HG02938 (cell line): Measurements from ENCODE around the gene TTC34.
"Not testable (repeated sequence)": the region's sequence is repeated elsewhere in the genome, so short reads cannot be mapped to it uniquely, and the experiment has no call there.

Experiments
- ATAC-seq: cut with Tn5 transposase; IDR thresholded peaks from one replicate; pipeline ENCODE4 v1.9.1; 2021; ENCODE audit warnings: mild to moderate bottlenecking, moderate library complexity; ENCODE audit not compliant: unreplicated experiment

TTC34 gene

DNA sequence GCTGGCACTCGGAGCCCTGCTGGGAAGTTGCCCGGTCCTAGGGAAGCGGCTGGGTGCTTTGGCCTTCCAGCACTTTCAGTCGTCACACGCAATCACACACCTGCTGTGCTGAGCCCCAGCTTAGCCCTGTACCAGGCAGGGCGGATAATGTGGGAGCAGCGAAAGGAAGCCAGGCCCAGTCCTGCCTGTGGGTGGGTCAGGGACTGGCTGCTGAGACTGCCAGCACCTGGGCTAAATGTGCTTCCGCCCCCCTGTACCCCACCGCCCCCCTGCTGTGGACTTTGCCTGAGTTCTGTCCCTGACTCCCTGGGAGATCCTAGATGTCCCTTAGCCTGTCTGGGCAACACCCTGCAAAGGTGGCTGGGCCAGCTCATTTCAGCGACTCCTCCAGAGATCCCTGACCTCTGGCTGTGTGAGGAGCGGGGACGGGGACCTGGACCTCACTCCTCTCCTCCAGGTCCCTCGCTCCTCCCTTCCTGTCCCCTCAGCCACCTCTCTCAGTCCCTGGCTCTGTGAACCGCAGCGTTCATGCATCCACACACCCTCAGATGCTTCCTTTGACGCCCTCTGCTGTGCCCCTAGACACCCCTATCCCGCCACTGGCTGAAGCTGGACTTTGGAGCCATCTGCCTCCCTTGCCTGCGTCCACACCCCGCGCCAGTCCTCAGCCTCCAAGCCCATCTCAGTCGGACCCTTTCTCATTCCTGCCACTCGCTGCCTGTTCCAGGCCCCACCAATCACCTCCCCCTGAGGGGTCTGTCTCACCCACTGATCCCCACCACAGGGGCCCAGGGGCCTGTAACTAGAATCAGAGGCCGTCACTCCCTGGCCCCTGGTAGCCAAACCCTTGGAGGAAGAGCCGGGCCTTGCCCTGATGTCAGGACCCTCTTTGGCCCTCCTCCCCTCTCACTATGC is 170.1 kb downstream of the TTC34 start:
- no peak for ATAC-seq

DNA sequence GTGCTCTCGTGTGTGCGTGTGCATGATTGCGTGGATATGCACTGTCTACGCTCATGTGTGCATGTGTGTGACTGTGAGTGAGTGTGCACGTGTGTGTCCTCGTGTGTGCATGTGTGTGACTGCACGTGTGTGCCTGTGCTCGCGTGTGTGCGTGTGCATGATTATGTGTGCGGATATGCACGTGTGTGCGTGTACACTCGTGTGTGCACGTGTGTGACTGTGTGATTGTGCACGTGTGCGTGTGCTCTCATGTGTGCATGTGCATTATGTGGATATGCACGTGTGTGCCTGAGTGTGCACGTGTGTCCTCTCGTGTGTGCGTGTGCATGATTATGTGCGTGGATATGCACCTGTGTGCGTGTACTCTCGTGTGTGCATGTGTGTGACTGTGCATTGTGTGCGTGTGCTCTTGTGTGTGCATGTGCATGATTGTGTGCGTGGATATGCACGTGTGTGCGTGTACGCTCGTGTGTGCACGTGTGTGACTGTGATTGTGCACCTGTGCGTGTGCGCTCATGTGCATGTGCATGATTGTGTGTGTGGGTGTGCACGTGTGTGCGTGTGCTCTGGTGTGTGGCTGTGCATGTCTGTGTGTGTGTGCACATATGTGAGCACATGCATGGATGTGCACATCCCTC is 170.9 kb downstream of the TTC34 start:
- ATAC-seq: no peak

DNA sequence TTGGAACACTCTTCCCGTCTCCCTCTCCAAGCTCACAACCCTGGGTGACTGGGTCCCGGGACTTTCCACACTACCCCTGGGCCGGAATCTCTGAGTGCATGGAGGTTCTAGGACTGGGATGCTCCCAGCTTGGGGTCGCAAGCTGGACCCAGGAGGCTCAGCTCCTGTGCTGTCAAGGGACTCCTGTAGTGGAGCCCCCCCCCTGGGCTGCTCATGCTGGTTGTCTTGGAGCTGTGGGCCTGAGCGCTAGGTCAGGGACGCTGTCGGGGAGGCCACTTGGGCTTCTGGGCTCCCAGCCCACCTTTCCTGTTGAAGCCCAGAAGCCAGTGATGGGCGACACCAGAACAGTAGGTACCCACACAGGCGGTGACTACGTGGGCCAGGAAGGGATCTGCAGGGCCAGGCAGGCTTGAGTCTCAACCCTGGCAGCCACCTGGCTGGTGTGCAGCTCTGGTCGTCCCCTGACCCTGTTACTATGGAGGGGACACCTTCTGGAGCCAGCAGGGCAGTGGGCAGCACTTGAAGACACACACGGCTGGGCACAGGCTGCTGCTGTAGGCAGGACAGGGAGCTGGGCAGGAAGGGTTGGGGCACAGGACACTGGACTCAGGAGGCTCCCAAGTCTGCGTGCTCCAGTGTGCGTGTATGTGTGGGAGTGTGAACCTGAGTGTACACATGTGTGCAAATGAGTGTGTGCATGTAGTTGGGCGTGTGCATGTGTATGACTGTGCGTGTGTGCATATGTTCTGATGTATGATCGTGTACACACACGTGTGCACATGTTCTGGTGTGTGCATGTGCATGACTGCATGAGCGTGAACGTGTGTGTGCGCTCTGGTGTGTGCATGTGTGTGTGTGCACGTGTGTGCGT is 171.6 kb downstream of the TTC34 start:
- ATAC-seq: no peak

DNA sequence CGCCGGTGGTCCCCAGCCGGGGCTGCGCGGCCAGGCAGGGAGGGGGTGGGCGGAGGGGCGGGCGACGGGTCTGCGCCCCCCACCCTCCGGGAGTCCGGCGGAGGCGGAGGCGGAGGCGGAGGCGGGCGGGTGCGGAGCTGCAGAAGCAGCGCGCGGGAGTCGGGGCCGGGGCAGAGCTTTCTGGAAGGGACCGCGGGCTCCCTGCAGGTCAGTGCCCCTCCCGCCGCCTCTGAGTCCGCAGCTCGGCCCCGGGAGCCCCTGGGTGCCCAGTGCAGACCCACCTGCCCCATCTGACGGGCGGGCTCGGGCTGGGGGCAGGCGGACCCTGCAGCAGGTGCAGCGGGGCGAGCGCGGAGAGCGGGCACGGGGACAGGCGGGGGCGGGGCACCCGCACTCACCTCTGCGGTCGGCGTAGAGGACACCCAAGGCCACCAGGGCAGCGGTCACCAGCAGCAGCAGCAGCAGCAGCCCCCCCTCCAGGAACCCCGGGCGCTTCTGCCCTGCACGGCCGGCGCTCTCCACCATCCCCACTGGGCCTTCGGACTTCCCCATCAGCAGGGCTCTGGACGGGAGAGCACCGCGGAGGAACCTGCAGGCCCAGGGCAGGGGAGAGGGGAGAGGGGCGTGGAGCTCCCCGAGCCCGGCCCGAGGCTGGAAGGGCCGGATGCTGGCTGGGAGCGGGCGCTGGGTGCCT is 172.4 kb downstream of the TTC34 start:
- ATAC-seq: no peak

DNA sequence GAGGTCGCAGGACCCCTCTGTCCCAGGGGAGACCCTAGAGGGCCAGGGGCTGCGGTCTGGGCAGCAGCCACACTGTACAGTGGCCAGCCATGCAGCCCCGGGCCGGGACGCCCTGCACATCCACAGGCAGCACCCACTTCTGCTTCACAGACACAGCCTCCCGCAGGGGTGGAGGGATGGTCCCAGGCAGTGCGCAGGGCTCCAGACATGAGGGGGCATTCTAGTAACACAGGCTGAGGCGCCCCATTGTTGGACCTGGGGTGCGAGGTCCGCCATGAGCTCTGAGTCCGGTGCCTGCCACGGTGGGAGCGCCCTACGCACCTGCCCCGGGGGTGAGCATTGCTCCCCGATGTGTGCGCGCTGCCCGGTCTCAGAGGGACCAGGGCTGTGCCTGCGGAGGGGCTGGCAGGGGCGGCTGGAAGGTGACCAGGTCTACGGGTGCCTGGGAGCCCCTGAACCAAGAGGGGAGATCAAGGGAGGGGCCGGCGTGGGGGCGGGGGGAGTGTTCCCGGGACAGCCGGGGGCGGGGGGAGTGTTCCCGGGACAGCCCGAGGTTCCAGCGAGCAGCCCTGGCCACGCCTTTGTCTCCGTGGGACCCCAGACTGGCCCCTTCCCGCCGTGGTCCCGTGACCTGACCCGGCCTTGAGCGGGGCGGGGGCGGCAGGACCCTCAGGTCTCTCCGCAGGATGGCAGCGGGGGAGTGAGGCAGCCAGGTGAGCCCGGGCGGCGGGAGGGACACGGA is 173.1 kb downstream of the TTC34 start:
- no peak for ATAC-seq

DNA sequence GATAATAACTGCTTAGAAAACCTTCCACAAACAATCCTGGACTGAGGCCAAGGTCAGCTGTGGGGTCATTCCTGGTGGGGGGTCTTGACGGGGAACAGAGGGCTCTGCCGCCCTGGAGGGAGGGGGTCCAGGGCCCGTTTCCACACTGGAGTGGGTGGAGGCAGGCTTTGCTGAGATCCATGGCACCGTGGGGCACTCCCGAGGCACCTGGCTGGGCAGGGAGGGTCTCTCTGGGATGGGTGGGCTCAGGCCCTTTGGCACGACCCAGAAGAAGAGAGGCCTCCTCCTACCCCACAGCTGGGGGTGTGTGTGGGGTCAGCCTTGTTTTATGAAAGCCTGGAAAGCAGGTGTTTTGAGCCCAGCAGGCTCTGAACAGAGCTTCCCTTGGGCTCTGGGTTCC is 173.7 kb downstream of the TTC34 start:
- ATAC-seq: no peak

DNA sequence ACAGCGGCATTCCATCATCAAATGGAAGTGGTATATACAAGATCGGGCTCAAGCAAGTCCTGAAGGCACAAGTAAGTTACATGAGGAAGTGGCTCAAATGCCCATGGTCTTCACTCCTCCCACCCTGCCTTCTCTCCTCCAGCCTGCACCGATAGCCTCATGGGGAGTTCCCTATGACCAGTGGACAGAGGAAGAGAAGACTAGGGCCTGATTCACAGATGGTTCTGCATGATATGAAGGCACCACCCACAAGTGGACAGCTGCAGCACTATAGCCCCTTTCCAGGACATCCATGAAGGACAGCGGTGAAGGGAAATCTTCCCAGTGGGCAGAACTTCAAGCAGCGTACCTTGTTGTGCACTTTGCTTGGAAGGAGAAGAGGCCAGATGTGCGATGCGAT is 175.7 kb downstream of the TTC34 start:
- not testable (repeated sequence) for ATAC-seq

DNA sequence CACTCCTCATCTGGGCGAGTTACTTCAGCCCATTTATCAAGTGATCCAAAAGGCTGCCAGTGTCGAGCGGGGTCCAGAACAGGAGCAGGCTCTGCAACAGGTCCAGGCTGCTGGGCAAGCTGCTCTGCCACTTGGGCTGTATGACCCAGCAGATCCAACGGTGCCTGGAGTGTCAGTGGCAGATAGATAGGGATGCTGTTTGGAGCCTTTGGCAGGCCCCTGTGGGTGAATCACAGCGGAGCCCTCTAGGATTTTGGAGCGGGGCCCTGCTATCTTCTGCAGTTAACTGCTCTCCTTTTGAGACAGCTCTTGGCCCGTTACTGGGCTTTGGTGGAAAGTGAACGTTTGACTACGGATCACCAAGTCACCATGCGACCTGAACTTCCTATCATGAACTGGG is 176.2 kb downstream of the TTC34 start:
- ATAC-seq: no peak

DNA sequence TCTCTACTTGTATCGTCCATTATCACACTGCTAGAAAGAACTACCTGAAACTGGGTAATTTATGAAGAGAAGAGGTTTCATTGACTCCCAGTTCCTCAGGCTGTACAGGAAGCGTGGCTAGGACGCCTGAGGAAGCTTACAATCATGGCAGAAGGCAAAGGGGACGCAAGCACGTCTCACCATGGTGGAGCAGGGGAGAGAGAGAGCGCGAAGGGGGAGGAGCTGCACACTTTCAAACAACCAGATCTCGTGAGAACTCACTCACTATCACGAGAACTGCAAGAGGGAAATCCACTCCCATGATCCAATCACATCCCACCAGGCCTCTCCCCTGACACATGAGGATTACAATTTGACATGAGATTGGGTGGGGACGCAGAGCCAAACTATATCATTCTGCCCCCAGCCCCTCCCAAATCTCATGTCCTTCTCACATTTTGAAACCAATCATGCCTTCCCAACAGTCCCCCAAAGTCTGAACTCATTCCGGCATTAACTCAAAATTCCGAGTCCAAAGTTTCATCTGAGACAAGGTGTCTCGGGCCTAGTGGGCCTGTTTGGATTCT is 176.7 kb downstream of the TTC34 start:
- ATAC-seq: no peak

DNA sequence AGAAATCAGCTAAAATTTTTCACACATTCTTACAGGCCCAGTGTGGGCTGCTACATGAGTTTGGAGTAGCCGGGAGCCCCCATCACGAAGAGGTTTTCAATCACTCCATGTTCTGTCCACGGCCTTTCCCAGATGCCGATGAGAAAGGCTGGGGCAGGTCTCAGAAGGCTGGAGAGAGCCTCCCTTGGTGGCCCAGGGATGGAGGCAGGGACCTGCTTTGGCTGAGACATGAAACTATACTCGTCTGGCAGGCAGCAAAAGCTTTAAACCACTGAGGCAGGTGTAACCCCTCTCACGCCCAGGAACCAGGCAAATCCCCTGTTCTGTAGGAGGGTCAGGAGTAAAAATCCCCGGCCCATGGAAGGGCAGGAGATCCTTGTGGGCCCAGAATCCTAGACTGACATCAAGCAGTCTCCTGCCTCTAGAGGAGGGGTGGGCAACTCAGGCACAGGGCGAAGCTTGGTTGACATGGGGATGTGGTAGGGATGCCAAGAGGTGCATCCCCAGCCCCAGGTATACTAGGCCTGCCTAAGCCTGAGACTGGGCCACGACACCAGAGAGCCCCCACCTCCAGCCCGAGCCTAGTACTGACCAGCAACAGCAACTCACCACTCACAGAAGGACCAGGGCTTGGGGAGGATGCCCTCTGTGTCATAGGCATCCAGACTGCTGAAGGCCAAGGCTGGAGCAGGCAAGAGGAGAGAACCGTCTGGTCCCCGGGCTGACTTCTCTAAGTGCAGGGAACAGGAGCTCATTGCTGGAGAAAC is 177.7 kb downstream of the TTC34 start:
- no peak for ATAC-seq

DNA sequence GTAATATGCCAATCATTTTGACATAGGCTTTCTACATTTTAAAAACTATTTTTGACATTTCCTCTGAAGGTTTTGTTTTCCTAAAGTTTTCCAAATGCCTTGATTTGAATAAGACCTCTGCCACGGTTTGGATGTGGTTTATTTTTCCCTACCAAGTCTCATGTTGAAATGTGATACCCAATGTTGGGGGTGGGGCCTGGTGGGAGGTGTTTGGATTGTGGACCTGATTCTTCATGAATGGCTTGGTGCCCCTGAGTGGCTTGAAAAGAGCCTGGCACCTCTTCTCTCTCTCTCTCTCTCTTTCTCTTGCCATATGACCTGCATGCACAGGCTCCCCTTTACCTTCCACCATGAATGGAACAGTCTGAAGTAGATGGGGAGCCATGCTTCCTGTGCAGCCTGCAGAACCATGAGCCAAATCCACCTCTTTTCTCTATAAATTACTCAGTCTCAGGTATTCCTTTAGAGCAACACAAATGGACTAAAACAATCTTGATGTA is 183.5 kb downstream of the TTC34 start:
- ATAC-seq: no peak

DNA sequence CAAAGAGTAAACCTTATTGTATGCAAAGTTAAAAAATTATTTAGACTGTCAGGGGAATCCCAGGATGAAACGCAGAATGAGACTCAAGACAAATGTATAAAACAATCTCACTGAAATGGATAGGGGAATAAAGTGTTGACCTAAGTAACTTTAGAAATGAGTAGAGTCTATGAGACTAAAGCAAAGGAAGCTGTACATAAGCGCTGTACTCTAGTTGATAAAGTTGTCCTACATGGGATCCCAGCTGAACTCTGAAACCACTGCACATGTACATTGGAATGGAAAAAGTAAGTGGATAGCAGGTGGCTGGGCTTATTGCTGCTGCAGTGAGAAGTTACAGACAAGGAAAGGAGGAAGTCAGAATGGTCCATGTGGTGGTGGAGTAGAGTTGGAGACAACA is 187.3 kb downstream of the TTC34 start:
- ATAC-seq: no peak

DNA sequence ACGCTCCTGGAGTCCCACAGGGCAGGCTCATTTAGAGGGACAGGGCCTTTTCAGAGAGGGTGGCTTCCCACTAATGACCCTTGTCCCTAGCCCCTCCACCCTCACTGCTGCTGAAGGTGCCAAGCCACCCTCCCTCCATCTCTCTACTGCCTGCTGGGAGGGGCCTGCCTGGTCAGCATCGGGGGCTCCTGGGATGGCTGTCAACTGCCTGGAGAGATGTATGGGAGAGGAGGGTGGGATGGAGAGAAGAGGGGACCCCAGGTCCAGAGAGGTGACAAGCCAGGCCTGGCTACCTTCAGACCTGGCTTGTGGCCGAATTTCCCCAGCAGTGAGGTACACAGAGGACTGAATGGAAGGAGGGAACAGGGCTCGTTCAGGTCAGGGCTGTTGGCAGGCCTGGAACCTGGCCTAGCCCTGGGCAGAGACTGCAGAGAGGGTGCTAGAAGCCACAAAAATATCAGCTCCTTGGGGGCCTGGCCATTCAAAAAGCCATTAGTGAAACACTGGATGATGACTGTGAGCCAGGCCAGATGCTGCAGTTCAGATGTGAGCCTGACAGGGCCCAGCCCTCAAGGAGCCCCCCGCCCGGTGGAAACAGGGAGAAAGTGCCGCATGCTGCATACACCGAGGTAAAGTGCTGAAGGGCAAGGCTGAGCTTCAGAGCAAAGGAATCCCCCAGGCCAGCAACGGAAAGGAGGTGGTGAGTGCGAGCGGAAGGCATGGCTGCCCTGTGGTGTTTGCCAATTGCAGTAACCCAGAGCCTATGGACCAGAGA is 188.7 kb downstream of the TTC34 start:
- no peak for ATAC-seq

DNA sequence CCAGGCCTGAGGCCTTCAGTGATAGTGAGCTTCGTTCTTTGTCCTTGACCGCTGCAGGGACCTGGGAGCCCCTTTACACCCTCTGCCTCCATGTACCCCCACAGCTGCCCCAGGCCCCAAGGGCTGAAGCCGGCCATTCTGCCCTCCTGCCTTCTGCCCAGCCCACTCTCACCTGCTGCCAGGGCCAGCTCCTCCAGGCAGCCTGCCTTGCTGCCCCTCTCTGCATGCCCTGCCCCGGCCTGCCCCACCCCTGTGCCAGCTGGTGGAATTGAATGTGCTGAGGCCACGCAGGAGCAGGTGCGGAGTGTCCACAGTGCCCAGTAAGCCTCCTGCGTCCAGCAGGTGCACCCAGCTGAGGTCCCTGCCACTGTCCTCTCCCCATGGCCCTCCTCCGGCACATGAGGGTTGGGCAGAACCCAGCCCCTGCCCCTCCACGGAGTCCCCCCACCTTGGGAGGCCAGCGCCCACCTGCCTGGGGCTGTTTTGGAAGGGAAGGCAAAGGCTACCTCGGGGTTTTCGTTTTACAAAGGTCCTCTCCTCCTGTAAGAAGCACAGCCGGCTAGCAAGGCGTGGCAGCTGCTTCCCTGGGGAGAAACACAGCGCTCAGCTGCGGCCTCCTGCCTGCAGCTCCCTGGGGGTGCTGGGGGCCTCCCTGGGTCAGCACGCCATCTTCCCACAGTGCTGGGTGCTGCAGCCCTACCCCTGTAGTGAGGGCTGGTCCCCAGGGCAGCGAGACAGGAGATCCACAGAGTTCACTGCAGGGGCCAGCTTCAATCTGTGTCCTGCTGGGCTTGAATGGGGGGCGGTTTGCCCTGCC is 189.7 kb downstream of the TTC34 start:
- no peak for ATAC-seq

DNA sequence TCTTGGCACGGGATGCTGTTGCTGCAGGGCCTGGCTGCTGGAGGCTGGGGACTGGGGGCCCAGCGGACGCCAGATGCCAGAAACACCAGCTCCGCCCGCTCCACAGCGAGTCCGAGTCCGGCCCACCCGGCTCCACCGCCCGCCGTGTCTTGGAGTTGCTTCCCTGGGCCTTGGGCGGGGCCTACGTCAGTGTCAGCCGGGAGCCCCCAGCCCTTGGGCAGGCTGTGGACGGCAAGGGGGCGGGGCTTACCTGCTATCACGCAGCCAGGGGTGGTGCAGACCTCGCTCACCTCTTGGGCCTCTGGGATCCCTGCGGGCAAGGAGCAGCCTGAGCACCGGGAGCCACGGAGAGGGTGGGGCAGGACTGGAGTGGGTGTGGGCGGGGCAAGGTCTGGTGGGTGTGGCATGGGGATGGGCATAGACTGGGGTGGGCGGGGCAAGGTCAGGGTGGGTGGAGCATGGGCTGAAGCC is 190.4 kb downstream of the TTC34 start:
- ATAC-seq: no peak

DNA sequence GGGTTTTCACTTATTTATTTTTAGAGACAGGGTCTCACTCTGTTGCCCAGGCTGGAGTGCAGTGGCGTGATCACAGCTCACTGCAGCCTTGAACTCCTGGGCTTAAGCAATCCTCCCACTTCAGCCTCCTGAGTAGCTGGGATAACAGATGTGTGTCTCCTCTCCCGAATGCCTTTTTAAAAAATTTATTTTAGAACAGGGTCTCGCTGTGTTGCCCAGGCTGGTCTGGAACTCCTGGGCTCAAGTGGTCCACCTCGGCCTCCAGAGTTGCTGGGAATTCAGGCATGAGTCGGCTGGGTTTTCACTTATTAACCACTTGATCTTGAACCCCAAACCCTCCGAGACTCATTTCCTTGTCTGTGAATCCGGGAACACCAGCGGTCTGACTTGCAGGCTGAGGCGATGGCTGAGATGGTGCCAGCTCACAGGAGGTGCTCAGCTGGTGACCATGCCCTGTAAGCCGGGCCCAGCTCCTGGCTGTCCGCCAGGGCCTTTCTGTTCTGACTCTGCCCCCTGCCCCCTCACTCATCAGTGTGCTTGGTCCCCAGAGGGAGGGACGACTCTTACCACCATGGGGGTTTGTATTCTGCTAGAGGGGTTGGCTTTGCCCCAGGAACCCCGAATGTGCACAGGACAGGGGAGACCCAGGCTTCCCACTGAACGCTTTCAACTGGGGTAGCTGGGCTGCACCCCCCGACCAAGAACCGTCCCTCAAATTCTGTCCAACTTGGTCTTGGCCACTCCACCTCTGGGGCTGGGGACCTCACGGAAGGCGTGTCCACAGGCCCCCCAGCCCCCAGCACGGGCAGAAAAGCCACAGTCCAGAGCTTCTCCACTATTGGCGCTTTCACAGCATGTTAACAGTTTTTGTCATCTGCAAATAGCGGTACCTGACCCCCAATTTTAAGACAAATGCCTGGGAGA is 191.2 kb downstream of the TTC34 start:
- no peak for ATAC-seq
